Measurements from ENCODE around the gene KCNH3.
"Not testable (repeated sequence)": the region's sequence is repeated elsewhere in the genome, so short reads cannot be mapped to it uniquely, and the experiment has no call there.

KCNH3 gene

DNA sequence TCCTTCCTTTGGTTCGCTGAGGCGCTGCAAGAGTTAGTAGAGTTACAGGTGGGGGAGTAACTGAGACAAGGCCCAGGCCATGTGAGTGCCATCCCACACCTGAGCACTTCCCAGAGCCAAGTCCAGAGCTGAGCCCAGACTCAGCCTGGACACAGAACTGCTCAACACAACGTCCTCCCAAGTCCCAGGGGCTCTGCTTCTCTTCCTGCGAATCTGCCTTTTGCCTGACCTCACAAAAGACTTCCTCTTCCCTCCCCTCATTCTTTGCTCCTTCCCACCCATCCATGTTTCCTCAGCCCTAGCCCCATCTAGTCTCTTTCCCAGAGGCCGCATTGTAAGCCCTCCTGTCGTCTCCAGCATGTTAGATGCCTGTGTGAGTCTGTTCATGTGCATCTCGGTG lies 45.8 kb downstream of the KCNH3 start:
- DNase-seq (ENCODE audit: low read depth in 2 of 2), result no peak

DNA sequence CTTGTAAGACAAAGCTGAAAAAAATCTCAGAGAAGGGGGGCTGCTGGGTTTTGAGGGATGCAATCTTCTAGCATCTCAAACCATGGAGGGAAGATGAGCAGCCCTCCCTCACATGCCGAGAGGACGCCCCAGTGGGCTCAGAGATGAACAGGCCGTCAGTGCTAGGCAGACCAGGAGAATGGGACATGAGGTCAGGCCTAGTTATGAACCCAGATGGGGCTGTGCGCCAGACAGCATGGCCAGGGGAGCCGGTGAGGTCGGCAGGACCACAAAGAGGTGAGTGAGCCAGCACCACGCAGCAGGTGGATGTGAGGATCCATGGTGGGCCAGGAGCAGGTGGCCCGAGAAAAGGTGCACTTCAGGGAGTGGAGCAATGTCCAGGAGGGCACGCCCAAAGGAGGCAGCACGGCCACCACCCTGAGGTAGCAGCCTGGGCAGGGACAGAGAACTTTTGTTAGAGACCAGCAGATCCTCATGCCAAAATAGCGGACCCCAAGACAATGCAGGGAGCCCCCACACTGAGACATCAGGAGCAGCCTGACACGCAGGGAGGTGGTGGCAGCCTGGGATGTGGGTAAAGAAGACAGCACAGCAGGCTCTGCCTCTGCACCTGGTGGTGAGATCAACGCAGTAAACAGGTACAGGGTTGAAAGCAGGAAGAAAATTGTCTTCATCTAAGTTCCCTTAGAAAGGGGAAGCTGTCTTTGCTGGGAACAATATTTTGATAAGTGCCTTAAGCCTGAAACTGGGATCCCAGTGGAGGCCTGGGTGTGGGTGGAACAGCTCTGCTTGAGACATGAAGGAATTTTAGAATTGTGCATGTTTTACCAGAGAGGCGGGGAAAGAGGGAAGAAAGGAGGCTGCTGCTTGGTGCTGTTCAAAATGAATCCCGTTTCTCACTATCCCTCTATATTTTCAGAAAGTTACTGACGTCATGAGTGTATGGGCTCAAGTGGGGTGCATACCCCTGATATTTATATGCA lies 46.9 kb downstream of the KCNH3 start:
- DNase-seq (ENCODE audit: low read depth in 2 of 2), result no peak

DNA sequence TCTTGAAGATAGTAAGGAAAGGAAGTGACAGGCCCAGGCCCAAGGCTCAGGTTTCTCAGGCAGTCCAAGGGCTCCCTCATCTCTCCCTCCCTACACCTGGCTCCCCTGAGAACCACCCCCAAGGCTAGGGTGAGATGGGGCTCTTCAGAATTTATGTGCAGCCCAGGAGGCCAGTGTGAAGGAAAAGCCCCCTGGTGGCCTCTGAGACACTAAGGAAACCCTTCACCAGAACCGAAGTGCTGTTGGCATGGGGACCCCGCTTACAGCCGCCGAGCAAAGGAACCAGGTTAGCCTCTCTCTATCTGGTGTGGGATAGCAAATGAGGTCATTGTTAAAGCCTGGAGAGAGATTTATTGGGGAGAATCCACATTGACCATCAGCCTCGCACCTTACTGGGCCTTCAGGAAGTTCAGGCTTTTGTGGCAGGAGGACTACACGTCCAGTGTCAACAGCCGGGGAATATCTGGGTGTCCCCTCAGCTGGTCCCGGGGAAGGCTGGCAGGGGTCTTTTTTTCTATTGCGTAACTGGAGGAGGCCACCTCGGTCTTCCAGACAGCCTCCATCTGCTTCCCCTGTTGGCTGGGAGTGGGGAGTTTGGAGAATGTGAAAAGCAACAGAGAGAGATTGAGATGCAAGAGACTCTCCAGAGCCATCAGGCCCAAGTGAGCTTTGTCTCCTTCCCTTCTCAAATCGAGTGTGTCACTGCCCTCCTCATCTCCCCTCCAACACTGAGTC lies 48.5 kb downstream of the KCNH3 start:
- no peak for DNase-seq (ENCODE audit: low read depth in 2 of 2)

DNA sequence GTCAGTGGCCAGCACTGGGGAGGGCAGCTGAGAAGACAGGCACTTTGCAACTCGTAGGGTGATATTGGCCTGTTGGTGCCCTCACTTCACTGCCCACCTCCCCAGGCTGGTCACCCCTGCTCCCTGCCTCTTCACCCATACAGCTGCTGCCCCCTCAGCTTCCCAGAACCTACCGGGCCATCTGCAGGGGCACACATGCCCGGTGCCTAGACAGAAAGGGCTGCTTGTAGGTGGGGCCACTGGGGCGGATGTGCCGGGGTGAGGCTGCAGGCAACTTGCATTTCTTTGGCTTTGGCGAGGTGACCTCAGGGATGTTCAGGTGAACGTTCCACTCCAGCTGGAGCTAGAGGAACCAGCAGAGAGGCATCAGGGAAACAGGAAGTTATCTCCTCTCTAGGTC lies 49.5 kb downstream of the KCNH3 start:
- no peak for DNase-seq (ENCODE audit: low read depth in 2 of 2)

DNA sequence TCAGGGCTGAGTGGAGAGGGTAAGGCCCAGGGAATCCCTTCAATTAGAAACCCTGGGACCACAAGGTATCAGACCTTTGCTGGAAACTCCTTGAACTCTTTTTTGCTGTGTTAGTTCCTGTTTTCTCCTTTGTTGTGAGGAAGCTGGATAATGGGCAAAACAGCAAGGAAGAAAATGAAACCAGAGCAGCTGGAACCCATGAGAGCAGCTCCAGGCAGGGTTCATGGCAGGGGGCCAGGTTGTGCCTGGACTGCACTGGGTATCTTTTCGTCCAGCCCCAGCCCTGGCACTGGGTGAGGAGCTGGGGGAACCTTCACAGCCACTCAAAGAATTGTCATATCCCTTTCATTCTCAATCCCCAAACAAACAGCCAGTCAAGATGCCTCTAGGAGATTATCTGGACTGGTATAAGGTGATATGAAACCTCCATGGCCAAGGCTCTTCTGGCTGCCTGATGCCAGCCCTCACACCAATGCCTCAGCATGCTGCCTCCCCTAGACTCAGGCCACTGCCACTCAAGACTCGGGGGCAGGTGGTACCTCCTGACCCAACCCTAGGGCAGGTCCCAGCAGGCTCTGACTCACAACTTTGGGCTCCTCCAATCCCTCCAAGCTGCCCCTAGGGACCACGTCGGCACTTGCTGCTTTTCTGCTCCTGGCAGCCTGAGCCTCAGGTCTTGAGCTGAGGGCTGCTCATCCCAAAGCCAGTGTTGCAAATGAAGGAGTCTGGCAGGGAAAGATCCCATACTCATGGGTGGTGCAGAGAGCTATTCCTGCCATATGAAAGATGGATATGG lies 50.1 kb downstream of the KCNH3 start:
- DNase-seq (ENCODE audit: low read depth in 2 of 2), result no peak

DNA sequence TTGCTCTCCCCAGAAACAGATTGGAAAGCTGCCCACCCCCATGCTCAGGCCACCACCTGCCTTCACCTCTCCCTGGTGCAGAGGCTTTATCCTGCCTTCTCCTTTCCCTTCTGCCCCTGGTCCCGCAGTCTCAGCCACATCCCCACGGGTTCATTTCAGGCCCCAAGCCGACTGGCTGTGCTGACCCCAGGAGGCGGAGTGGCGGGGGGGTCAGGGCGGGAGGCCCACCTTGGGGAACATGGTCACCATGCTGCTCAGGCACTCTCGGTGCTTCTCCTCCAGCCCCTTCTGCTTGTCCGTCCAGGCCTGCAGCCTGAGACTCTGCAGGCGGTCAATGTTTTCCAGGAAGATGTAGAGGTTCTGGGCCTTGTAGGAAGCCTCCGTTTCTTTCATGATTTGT lies 59.7 kb downstream of the KCNH3 start:
- no peak for DNase-seq (ENCODE audit: low read depth in 2 of 2)

DNA sequence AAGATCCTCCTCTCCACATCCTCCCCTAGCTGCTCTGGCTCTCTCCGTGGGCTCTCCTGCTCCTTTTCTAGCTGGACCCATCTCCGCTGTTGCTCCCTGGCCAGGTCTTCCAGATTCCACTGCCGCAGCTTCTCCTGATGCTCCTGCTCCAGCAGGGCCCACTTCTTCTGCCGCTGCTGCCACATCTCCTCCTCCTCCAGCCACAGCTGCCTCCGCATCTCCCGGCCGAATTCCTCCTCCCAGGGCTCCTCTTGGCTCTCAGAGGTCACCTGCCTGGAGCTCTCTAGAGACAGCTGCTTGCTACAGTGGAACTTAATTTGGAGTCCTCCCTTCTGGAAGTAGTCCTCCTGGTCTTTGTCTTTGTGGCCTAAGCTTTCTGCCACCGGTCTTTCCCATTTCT lies 61.1 kb downstream of the KCNH3 start:
- DNase-seq (ENCODE audit: low read depth in 2 of 2), result no peak

DNA sequence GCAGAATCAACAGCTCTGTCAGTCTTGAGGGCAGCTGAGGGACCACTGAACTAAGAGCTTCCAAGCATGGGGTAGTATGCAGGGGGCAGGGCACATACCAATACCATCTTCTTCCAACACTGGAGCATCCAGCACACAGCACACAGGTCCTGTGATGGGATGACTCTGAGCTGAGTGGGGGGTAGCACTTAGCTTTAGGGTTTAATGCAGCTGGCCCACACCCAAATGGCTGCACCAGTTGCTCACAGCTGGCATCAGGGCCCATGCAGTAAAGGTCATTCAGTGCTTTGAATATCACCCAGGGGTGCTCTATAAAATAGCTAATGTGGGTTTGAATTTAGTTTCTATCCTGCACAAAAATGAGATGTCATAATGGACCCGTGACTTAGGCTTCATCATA lies 64.9 kb downstream of the KCNH3 start:
- DNase-seq (ENCODE audit: low read depth in 2 of 2), result no peak

DNA sequence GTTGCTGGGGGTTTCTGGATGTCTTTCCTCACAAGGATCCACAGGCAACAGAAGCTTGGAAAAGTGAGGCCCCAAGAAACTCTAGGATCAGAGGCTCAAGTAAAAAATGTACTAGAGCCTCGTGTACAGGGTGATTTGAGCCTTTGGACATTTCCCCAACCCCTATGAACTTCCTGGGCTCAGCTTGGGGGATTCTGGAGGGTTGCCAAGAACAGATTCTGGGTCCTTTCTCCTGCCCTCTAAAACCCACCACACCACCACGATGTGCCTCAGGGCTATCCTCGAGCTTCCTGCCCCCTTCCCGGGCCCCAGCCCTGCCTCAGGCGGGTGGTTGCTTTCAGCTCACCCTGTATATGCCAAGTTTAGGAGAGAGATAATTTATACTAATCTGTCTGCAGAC lies 66.0 kb downstream of the KCNH3 start:
- DNase-seq (ENCODE audit: low read depth in 2 of 2), result no peak

DNA sequence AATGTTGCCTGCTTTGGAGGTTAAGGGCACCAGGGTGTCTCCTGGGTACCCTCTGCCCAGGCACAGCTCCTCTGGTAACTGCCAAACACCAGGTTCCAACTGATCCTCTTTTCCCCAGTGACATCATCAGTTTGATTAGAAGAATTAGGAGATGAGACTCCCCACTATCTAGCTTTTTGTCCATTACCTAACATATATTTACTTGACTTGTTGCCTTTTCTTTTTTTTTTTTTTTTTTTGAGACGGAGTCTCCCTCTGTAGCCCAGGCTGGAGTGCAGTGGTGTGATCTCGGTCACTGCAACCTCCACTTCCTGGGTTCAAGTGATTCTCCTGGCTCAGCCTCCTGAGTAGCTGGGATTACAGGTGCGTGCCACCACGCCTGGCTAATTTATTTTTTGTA lies 66.7 kb downstream of the KCNH3 start, which contains the start of gene FAM186B:
TSS of gene FAM186B (minus strand) at position 101 of the 400 bp plus-strand sequence. CDS start 162 bp downstream, outside the sequence.
- DNase-seq (ENCODE audit: low read depth in 2 of 2), result not testable (repeated sequence)
